ENCODE data around the gene HIRIP3.

Gene HIRIP3

GRCh38 chr16:29984764-29985147 is 10.7 kb downstream of the HIRIP3 start:
- DNase-seq (ENCODE audit: low read depth, low spot score) = no peak

DNA sequence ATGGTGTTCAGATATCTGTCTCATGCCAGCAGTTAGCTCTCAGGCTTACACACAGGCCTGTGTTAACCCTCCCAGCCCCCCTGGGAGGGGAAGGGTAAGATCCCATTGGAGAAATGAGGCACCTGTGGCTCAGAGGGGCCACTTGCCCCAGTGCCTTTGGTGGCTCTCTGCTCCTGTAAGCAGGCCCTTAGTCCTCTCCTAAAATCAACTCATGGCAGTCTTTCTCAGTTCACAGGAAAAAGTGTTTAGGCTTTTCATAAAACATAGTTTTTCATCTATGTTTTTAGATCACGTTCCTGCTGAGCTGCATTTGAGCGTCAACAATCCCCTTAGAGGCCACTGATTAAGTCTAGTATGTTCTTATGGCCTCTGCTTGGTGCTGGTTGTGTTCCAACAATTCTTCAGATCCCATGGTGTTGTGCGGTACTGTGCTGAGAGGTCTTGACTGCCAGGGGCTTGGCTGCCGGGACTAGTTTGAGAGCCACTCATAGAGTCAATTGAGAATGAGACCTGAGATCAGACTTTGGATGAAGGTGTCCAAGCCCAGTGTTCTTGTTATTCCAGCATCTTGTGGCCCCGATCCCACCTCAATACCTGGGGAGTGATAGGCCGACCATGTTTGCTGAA is 11.2 kb downstream of the HIRIP3 start:
- no peak for DNase-seq (ENCODE audit: low read depth, low spot score)

- no peak for DNase-seq (ENCODE audit: low read depth, low spot score)
Measured at GRCh38 chr16:29983420-29984136, 11.8 kb downstream of the HIRIP3 start.

GRCh38 chr16:29982560-29983419 is 12.6 kb downstream of the HIRIP3 start:
- no peak for DNase-seq (ENCODE audit: low read depth, low spot score)

DNA sequence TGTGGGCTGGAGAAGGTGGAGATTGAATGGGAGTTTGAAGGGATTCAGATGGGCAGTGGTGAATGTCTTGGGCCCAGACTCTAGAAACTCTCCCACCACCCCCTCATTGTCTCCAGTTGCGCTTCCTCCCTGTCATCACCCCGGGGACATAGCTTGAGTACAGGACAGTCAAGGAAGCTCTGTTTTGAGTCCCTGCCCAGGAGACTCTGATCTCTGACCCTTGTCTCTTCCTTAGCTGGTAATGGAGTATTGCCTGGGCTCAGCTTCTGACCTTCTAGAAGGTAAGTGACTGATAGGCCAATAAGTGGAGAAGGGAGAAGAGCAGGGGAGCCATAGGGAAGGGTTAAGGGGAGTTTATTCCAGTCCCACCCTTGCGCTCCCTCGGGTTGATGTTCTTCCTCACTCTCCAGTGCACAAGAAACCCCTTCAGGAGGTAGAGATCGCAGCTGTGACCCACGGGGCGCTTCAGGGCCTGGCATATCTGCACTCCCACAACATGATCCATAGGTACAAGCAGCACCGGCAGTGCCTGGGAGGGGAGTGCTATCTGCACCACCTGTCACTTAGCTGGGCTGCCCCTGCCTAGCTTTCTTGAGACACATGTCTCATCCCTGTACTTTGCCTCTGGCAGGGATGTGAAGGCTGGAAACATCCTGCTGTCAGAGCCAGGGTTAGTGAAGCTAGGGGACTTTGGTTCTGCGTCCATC is 16.7 kb downstream of the HIRIP3 start:
- no peak for DNase-seq (ENCODE audit: low read depth, low spot score)

DNA sequence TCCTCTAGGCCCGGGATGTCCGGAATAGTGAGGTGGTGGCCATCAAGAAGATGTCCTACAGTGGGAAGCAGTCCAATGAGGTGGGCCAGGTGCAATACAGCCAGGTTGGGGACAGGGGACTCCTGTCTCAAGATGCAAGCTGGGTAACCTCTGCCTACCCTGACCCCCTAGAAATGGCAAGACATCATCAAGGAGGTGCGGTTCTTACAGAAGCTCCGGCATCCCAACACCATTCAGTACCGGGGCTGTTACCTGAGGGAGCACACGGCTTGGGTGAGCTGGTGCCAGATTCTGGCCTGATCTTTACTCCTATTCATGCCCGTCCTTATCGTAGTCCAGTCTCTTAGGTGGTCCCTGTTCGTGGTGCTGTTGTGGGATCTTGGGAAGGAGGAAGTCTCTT is 17.3 kb downstream of the HIRIP3 start:
- no peak for DNase-seq (ENCODE audit: low read depth, low spot score)

DNA sequence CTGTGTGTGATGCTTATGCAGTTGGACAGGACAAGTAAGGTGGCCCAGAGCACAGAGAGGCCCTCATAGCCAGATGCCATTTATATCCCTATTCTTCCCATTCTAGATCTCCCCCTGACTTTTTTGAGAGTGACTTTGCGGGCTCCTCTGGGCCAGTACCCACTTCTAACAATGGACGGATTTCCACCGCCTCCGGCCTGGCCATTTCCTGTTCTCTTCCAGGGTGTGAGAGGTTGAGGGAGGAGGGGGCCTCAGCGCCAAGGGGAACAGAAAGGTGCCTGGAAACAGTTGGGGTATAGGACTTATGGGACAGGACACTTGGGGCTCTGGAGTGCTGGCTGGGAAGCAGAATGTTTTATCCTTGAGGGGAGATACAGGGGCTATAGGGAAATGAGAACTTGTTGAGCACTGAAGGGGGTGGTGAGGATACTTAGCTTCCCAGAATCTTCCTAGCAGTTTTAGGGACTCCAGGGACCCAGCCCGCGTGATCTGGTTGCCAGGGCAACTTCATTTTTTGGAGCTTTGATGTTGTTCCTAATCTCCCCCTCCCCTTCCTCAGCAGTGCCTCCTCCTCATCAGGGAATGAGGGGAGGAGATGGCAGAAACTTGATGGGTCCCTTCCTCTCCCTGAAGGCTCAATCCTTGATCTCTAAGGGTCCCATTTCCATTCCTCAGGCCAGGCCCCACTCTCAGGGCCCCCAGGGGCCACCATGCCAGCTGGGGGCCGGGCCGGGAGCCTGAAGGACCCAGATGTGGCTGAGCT is 18.2 kb downstream of the HIRIP3 start:
- no peak for DNase-seq (ENCODE audit: low read depth, low spot score)

- no peak for DNase-seq (ENCODE audit: low read depth, low spot score)
Measured at GRCh38 chr16:29975811-29976511, 19.5 kb downstream of the HIRIP3 start.

GRCh38 chr16:29975134-29975538 is 20.3 kb downstream of the HIRIP3 start:
- DNase-seq (ENCODE audit: low read depth, low spot score) = no peak

GRCh38 chr16:29974291-29975133 is 20.9 kb downstream of the HIRIP3 start:
- DNase-seq (ENCODE audit: low read depth, low spot score) = no peak

DNA sequence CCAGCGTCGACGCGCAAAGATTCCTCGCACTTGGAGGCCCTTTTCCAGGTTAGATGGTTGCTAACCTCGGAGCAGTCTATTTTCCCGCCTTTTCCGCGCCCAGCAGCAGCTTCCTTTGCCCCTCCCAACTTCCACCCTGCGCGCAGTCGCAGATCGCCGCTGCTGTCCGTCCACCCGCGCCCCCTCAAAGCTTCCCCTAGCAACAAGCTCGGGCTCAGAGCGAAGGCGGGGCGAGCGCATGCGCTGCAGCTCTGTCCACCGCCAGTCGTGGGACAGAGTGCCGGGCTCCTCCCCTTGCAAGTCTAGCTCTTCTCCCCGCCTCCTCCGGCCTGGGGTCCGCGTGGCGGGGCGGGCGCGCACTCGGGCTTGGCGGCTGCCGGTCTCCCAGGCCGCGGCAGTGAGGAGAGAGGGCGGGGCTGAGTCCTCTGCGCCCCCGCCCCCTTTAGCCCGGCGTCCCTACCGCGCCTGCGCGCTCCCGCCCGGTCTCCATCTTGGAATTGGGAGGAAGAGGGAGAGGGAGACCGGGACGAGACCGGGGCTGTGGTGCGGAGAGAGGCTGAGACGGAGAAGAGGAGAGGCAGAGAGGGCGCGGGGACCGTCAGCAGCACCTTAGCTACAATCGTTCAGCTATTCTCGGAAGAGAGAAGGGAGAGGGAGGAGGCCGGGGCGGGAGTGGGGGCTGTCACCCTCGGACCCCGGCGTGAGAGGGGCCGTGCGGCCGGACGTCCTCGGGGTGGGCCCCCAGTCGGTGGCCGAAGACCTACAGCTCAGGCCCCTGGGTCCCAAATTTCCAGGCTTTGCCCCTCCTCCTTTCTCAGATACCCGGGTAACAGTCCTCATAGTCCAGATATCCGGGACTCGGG is 21.8 kb downstream of the HIRIP3 start, which contains the start of gene TAOK2:
Gene TAOK2, plus strand, starts transcription at position 485 of the 863 bp plus-strand sequence. CDS start 3,905 bp downstream, outside the sequence.
- peak; percentile 100 for DNase-seq (ENCODE audit: low read depth, low spot score)

- DNase-seq (ENCODE audit: low read depth, low spot score) = no peak
Measured at GRCh38 chr16:29972992-29973383, 22.4 kb downstream of the HIRIP3 start.

DNA sequence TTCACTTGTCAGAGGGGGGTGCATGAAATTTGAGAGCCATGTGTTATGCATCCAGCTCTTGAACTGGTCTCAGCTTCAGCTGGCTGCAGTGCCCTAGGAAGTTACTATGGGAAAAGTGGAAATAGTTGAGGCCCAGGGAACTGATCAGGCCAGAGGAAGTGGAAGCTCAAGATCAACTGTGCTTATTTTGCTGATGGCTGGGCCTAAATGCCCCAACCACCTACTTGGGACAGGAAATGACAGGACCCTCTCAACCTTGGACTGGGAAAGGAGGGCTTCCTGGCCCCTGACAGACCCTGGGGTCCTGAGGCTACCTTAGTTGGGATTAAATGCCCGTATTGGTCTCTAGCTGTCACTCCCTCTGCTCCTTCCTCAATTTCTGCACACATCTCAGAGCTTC is 22.9 kb downstream of the HIRIP3 start:
- DNase-seq (ENCODE audit: low read depth, low spot score) = no peak

DNA sequence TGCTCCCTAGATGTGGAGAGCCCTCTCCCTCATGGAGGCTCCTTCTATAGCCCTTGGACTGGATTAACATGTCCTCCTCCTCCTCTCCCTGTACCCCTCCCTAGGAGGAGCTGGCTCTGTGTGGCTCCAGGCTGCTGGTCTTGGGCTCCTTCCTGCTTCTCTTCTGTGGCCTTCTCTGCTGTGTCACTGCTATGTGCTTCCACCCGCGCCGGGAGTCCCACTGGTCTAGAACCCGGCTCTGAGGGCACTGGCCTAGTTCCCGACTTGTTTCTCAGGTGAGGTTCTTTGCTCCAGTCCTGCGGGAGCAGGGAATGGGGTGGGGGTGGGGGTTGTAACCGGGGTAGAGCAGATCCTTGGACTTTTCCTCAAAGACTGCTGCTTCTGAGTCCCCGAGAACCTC is 24.1 kb downstream of the HIRIP3 start:
- no peak for DNase-seq (ENCODE audit: low read depth, low spot score)

GRCh38 chr16:29968205-29968604 is 27.2 kb downstream of the HIRIP3 start:
- no peak for DNase-seq (ENCODE audit: low read depth, low spot score)

DNA sequence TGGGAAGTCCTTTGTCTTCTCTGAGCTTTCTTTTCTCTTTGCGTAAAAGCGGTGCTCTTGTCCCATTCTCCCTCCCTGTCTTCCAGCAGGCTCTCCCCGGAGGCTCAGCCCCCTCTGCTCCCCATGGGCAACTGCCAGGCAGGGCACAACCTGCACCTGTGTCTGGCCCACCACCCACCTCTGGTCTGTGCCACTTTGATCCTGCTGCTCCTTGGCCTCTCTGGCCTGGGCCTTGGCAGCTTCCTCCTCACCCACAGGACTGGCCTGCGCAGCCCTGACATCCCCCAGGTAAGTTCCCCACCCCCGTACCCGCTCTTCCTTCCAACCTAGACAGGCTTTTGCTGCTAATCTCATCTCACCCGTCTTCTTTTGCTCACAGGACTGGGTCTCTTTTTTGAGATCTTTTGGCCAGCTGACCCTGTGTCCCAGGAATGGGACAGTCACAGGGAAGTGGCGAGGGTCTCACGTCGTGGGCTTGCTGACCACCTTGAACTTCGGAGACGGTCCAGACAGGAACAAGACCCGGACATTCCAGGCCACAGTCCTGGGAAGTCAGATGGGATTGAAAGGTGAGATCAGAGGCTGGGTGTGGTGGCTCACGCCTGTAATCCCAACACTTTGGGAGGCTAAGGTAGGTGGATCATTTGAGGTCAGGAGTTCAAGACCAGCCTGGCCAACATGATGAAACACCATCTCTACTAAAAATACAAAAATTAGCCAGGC is 32.2 kb downstream of the HIRIP3 start:
- DNase-seq (ENCODE audit: low read depth, low spot score) = no peak

DNA sequence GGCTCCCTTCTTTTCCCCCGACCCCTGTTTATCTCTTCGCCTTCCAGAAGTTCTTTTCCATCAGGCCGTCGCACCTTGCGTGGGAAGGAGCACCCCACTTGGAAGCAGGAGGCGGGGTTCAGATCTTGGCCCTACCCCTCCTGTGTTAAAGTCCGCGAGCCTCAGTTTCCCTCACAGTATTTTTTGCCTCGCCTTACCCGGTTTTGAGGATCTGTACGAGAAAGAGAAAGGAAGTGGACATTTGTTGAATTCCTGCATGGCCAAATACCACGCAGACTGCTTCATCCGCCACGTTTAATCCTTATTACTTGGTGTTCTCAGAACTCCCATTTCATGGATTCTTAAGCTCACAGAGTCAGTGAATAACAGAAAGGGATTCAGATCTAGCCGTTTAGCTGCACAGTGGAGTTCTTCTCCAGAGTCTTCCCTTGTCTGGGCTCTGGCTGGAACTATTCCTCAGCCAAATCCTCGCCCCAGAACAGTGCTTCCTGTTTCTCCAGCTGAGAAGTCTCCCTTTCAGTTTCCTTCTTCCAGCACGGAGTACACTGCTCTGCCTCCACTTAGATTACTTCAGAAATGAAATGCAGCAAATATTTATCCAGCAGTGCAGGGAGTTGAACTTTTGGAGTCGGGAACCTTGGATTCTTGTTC is 32.9 kb downstream of the HIRIP3 start:
- no peak for DNase-seq (ENCODE audit: low read depth, low spot score)

All from smooth muscle cell of the brain vasculature (primary cell).